Esophagus mucosa (tissue), 1 donor: Measurements from ENCODE around the gene SOWAHD. TPM values are rescaled to one million over a fixed set of nuclear protein-coding genes. Genes with fewer than 3 reads are reported as not detected.
"Not testable (repeated sequence)": the region's sequence is repeated elsewhere in the genome, so short reads cannot be mapped to it uniquely, and the experiment has no call there.

Experiments
- ATAC-seq: fragments of 200-7000 bp; cut with Tn5 transposase; one replicate; pipeline ENCODE4 v1.9.1; 2020
- total RNA-seq: library from RNA; stranded (reverse); gene quantifications from one replicate; pipeline ENCODE4 v1.2.4, GENCODE V29; 2023
- donor health status: DM: yes; HTN: yes; CAD: no.

The SOWAHD gene
- total RNA-seq, 1 donor from 2014 or later, result not detected

GRCh38 chrX:119758731-119759247, 401 bp downstream of the SOWAHD start:
- peak; percentile 48 for ATAC-seq

- ATAC-seq, result no peak
These were observed 919 bp downstream of the SOWAHD start for GRCh38 chrX:119759248-119759766.

GRCh38 chrX:119760026-119760877, 1.9 kb downstream of the SOWAHD start:
- ATAC-seq, result no peak

- no peak for ATAC-seq
These were observed 4.3 kb downstream of the SOWAHD start for GRCh38 chrX:119762718-119763117.

- ATAC-seq, result no peak
These were observed 4.8 kb downstream of the SOWAHD start for GRCh38 chrX:119763181-119763580.

- ATAC-seq, result no peak
These were observed 5.5 kb downstream of the SOWAHD start for GRCh38 chrX:119763836-119764387.

- not testable (repeated sequence) for ATAC-seq
These were observed 10.0 kb downstream of the SOWAHD start for GRCh38 chrX:119768436-119768835.

GRCh38 chrX:119769388-119769787, 11.0 kb downstream of the SOWAHD start:
- not testable (repeated sequence) for ATAC-seq

- ATAC-seq, result no peak
These were observed 17.3 kb downstream of the SOWAHD start for GRCh38 chrX:119775517-119776238.

- no peak for ATAC-seq
These were observed 20.4 kb downstream of the SOWAHD start for GRCh38 chrX:119778829-119779228.

- no peak for ATAC-seq
These were observed 24.6 kb downstream of the SOWAHD start for GRCh38 chrX:119783026-119783425.

- ATAC-seq, result peak; percentile 33
These were observed 26.5 kb downstream of the SOWAHD start for GRCh38 chrX:119784747-119785446.

GRCh38 chrX:119790977-119791436, 32.6 kb downstream of the SOWAHD start:
- peak; percentile 24 for ATAC-seq

GRCh38 chrX:119791437-119792231, 33.2 kb downstream of the SOWAHD start, which contains the start of gene RPL39:
RPL39 (minus strand) TSS chrX:119791630; CDS start chrX:119791576, 54 bp downstream.
- peak; percentile 93 for ATAC-seq

GRCh38 chrX:119801253-119802221, 43.1 kb downstream of the SOWAHD start:
- ATAC-seq, result no peak

- ATAC-seq, result no peak
These were observed 44.2 kb downstream of the SOWAHD start for GRCh38 chrX:119802546-119802945.

- not testable (repeated sequence) for ATAC-seq
These were observed 50.1 kb downstream of the SOWAHD start for GRCh38 chrX:119808461-119808860.

- no peak for ATAC-seq
These were observed 50.8 kb downstream of the SOWAHD start for GRCh38 chrX:119809185-119809666.
